Peyer's patch (tissue), 4 donors: ENCODE measurements around the gene SEC14L2.

ENCODE experiments used
- POLR2A ChIP-seq, 2 donors: fragments of 450-650 bp; IDR thresholded peaks; one replicate each; pipeline ENCODE4 v1.5.1; 2017; ENCODE audit warnings: antibody characterized with exemption in 2 of 2, mild to moderate bottlenecking in 2 of 2, moderate library complexity in 2 of 2
- TF ChIP-seq, protein P1 (sequence below), 6 experiments: fragments of 450-650 bp in 4 of 6; fragments of 200-600 bp in 2 of 6; sonication (generic) in 1 of 6; IDR thresholded peaks; one replicate each; pipeline ENCODE4 v1.5.1; 2017 to 2019; ENCODE audit warnings: antibody characterized with exemption in 6 of 6, mild to moderate bottlenecking in 3 of 6, moderate library complexity in 1 of 6

DNA sequence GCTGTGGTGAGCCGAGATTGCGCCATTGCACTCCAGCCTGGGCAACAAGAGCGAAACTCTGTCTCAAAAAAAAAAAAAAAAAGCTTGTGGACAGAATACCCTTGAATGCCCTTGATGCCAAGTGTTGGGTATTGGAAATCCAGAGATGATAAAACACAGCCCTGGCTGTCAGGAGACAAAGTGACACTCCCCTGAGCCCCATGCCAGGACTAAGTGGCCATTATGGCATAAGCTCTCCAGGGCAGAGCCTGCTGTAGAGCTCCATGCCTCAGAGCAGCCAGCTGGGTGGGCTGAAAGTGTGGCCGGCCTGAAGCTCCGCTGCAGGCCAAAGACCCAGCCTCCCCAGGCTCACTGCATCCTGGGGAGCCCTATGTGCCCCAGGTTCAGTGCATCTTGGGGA, 14.5 kb upstream of the SEC14L2 start:
- TF ChIP-seq, protein P1, sequence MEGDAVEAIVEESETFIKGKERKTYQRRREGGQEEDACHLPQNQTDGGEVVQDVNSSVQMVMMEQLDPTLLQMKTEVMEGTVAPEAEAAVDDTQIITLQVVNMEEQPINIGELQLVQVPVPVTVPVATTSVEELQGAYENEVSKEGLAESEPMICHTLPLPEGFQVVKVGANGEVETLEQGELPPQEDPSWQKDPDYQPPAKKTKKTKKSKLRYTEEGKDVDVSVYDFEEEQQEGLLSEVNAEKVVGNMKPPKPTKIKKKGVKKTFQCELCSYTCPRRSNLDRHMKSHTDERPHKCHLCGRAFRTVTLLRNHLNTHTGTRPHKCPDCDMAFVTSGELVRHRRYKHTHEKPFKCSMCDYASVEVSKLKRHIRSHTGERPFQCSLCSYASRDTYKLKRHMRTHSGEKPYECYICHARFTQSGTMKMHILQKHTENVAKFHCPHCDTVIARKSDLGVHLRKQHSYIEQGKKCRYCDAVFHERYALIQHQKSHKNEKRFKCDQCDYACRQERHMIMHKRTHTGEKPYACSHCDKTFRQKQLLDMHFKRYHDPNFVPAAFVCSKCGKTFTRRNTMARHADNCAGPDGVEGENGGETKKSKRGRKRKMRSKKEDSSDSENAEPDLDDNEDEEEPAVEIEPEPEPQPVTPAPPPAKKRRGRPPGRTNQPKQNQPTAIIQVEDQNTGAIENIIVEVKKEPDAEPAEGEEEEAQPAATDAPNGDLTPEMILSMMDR (IDR thresholded peaks at IDR 0.05), result no peak
- TF ChIP-seq POLR2A (IDR thresholded peaks at IDR 0.05), result no peak
